ENCODE data around the gene MED8. TPM values are rescaled to one million over a fixed set of nuclear protein-coding genes. Genes with fewer than 3 reads are reported as not detected.

Gene MED8
- total and polyA plus RNA-seq, 2 of the 4 experiments (the other 2 are of a cell fraction): 61.1 to 120 TPM

DNA sequence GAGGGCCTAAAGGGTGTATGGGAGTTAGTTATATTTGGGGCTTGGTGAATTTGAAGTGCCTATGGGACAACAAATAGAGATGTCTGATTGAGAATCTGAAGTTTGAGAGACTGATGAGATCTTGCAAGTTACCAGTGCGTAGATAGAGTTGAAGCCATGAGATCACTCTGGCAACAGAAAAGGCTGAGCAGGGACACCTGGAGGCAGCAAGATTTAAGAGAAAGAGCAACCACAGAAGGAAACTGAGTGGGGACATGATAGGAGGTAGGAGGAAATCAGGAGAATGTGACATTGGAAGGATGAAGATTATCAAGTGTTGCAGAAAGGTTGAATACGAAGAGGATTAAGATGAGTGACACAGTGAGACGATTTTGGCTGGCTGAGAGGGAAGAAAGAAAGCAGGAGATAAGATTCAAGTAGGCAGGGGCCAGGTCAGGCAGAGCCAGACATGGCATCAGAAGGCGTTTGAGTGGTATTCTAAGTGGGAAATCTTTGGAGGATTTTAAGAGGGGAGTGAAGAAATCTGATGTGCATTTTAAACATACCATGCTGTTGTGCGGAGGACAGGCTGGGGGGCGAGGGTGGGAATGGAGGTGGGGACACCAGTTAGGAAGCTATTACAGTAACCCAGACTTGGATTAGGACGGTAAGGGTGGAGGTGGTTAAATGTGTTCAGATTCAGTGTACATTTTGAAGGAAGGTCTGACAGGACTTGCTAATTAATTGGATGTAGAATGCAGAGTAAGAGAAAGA lies 55.0 kb downstream of the MED8 start:
- peaks cover 13% of the 10 kb centered on the region for H3K27me3 ChIP-seq (ENCODE audit: control insufficient read depth, insufficient read depth, low read length)
- no peak overlapping the region for H3K9ac ChIP-seq (ENCODE audit: low read depth, low read length)
- no peaks in the 10 kb centered on the region for H3K79me1 ChIP-seq (ENCODE audit: low read depth in 1 of 2, low read length in 2 of 2)
- in situ Hi-C loops (cut with MboI; ENCODE audit: low sequenced_read_pairs) (no loop called here), intact Hi-C loops (cut with micrococcal nuclease) (no loop called here), dilution Hi-C loops (cut with HindIII; ENCODE audit: low sequenced_read_pairs, unreplicated experiment) (no loop called here)
- H3K4me2 ChIP-seq (ENCODE audit: low read depth, low read length): no peak overlapping the region
- H2BK15ac ChIP-seq (ENCODE audit: low read depth, low read length): no peak overlapping the region
- no TSS peak for BruUV-seq (replicated peaks)
- peaks cover 6% of the 10 kb centered on the region for H3K4me1 ChIP-seq (ENCODE audit: control insufficient read depth, insufficient read depth, low read length)
- H3K9me3 ChIP-seq (ENCODE audit: control insufficient read depth, insufficient read depth, low read length): no peaks in the 10 kb centered on the region
- no peak overlapping the region for H2AFZ ChIP-seq (replicated peaks; ENCODE audit: low read length, poor library complexity)
- no peaks in the 10 kb centered on the region for H3K36me3 ChIP-seq (ENCODE audit: control insufficient read depth, insufficient read depth, low read length)
- ChIA-PET POLR2A (ENCODE audit: unreplicated experiment) (no interaction called here), CTCF (no interaction called here)
- ATAC-seq (ENCODE audit: low read depth): no peak
- H4K20me1 ChIP-seq (ENCODE audit: insufficient read depth, low read length): no peaks in the 10 kb centered on the region
- H3K56ac ChIP-seq (ENCODE audit: extremely low read depth, insufficient read depth, low read length): no peak overlapping the region
- no peak overlapping the region for H4K8ac ChIP-seq (ENCODE audit: low read depth in 2 of 2, low read length in 2 of 2)
- H2BK5ac ChIP-seq (ENCODE audit: low read depth, low read length, poor library complexity, severe bottlenecking): no peak overlapping the region
- no peak overlapping the region for H3K4ac ChIP-seq (ENCODE audit: low read depth, low read length)
- no peak overlapping the region for H3K23ac ChIP-seq (ENCODE audit: low read depth, low read length)
- no peak overlapping the region for H2AK9ac ChIP-seq (replicated peaks; ENCODE audit: low read depth, low read length, poor library complexity)
- peaks cover 4% of the 10 kb centered on the region; the same call in 1 of the 2 replicates for H3K9me1 ChIP-seq (ENCODE audit: insufficient read depth, low read length)
- TF ChIP-seq MAZ (IDR thresholded peaks at IDR 0.05; ENCODE audit: borderline replicate concordance, low read depth, low read length) (no peak), CHD1 (IDR thresholded peaks at IDR 0.05; ENCODE audit: low read depth, low read length) (no peak), NFE2L2 (IDR thresholded peaks at IDR 0.05; ENCODE audit: low read depth, low read length) (no peak), BHLHE40 (IDR thresholded peaks at IDR 0.05; ENCODE audit: low read depth, low read length) (no peak), CEBPB (IDR thresholded peaks at IDR 0.05; ENCODE audit: low read depth, low read length) (no peak), FOS (IDR thresholded peaks at IDR 0.05; ENCODE audit: low read depth, low read length) (no peak), POLR2A (IDR thresholded peaks at IDR 0.05; ENCODE audit: low read depth, low read length) (no peak), RFX5 (IDR thresholded peaks at IDR 0.05; ENCODE audit: low read depth, low read length) (no peak), MAFK (IDR thresholded peaks at IDR 0.05; ENCODE audit: low read depth, low read length) (no peak)
- TF ChIP-seq, protein P1, sequence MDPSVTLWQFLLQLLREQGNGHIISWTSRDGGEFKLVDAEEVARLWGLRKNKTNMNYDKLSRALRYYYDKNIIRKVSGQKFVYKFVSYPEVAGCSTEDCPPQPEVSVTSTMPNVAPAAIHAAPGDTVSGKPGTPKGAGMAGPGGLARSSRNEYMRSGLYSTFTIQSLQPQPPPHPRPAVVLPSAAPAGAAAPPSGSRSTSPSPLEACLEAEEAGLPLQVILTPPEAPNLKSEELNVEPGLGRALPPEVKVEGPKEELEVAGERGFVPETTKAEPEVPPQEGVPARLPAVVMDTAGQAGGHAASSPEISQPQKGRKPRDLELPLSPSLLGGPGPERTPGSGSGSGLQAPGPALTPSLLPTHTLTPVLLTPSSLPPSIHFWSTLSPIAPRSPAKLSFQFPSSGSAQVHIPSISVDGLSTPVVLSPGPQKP (IDR thresholded peaks at IDR 0.05; ENCODE audit: borderline replicate concordance, low read depth, low read length): no peak
- TF ChIP-seq, protein P2, sequence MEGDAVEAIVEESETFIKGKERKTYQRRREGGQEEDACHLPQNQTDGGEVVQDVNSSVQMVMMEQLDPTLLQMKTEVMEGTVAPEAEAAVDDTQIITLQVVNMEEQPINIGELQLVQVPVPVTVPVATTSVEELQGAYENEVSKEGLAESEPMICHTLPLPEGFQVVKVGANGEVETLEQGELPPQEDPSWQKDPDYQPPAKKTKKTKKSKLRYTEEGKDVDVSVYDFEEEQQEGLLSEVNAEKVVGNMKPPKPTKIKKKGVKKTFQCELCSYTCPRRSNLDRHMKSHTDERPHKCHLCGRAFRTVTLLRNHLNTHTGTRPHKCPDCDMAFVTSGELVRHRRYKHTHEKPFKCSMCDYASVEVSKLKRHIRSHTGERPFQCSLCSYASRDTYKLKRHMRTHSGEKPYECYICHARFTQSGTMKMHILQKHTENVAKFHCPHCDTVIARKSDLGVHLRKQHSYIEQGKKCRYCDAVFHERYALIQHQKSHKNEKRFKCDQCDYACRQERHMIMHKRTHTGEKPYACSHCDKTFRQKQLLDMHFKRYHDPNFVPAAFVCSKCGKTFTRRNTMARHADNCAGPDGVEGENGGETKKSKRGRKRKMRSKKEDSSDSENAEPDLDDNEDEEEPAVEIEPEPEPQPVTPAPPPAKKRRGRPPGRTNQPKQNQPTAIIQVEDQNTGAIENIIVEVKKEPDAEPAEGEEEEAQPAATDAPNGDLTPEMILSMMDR (conservative IDR thresholded peaks at IDR 0.05; ENCODE audit: low read depth, low read length): no peak
- TF ChIP-seq, protein P3, sequence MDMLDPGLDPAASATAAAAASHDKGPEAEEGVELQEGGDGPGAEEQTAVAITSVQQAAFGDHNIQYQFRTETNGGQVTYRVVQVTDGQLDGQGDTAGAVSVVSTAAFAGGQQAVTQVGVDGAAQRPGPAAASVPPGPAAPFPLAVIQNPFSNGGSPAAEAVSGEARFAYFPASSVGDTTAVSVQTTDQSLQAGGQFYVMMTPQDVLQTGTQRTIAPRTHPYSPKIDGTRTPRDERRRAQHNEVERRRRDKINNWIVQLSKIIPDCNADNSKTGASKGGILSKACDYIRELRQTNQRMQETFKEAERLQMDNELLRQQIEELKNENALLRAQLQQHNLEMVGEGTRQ (IDR thresholded peaks at IDR 0.05; ENCODE audit: low read depth, low read length): no peak
- H3K4me3 ChIP-seq (ENCODE audit: insufficient read depth, low read depth, low read length): no peak overlapping the region
- H3K14ac ChIP-seq (replicated peaks; ENCODE audit: low read depth, low read length): no peak overlapping the region
- H3K27ac ChIP-seq (ENCODE audit: insufficient read depth, low read length): no peak overlapping the region
- no peak overlapping the region for H2BK120ac ChIP-seq (ENCODE audit: low read depth, low read length)
- no peak for DNase-seq
- no peak overlapping the region for H2AK5ac ChIP-seq (ENCODE audit: low read depth, low read length)
- H2BK20ac ChIP-seq (ENCODE audit: low read depth, low read length): no peak overlapping the region
- no peak overlapping the region for H4K5ac ChIP-seq (ENCODE audit: low read depth, low read length)
- no peak overlapping the region for H3K18ac ChIP-seq (ENCODE audit: low read depth, low read length)
- WGBS, 2 experiments (ENCODE audit: extremely low coverage in 2 of 2, insufficient read length in 1 of 2): 77% methylated on average over 5 of the region's 7 CpGs; no CpG with 5 or more reads in 1 of the 2 experiments
- H4K91ac ChIP-seq (ENCODE audit: insufficient read depth, low read depth, low read length): no peak overlapping the region

Data from IMR-90 (cell line).